Measurements from ENCODE around the gene LIN7A.

The LIN7A gene, protein sequence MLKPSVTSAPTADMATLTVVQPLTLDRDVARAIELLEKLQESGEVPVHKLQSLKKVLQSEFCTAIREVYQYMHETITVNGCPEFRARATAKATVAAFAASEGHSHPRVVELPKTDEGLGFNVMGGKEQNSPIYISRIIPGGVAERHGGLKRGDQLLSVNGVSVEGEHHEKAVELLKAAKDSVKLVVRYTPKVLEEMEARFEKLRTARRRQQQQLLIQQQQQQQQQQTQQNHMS

DNA sequence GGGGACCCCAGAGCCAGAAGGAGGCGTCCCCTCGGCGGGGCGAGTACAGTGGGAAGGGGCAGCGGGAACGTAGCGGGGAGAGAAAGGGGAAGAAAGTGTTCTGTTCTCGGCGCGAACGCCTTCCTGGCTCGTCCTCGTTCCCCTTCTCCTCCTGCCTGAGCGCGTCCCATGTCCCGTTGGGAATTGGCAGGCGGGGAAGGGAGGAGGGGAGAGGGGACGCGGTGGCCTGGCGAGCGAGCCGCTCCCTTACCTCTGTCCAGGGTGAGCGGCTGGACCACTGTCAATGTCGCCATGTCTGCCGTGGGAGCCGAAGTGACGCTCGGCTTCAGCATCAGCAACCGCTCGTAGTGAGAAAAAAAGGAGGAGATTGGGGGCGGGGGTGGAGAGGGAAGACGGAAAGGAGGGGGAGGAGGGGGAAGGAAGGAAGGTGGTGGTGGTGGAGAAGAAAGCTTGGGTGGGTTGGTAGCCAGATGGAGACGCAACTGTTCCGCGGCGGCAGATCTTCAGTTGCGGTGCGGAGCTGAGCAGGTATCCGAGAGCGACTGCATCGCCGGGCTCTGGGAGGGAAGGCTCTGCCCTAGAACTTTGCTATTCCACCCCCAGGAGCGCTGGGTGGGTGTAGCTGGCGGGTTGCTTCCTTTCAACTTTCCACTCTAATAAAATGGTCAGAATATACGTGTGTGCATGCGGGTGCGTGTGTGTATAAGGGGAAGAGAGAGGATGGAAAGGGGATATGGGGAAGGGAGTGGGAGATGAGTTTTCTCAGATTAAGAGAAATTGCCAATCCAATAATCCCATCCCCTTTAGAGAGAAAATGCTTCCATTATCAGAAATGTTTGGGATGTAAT lies at the start of gene LIN7A:
TSS of gene LIN7A (minus strand) at position 544 of the 848 bp plus-strand sequence. CDS start at position 332, 212 bp downstream.
- Histone ChIP-seq H3K9me3 (ENCODE audit: control insufficient read depth, low read length) (no peaks in the 10 kb centered on the region), H3K27me3 (ENCODE audit: control insufficient read depth, insufficient read depth, low read length) (peaks cover 37% of the 10 kb centered on the region), H3K36me3 (ENCODE audit: control insufficient read depth, insufficient read depth, low read length) (no peaks in the 10 kb centered on the region), H3K4me3 (ENCODE audit: low read length) (peak within 1 kb of the TSS; percentile 60), H3K9ac (ENCODE audit: low read length) (peak within 1 kb of the TSS; percentile 43), H3K4me1 (ENCODE audit: control insufficient read depth, insufficient read depth, low read length) (no peaks in the 10 kb centered on the region)

DNA sequence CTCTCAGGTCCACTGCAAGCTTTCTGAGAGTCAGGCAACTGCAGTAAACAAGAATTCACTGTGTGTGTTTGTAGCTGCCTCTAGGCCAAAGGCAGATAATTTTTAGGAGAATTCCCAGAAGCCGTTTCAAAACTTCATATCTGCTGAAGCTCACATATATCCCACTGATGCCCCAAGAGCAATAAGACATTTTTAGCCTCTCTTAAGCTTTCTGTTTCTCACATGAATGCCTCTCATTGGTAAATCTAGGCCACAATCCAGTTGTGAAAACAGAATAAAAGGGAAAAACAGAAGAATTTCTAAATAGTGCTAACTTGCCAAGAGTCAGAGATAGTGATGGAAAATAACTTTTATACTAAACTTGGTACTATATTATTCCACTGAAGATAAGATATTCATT lies 48.5 kb upstream of the LIN7A start:
- Histone ChIP-seq H3K4me1 (ENCODE audit: control insufficient read depth, insufficient read depth, low read length) (peaks cover 4% of the 10 kb centered on the region), H3K27me3 (ENCODE audit: control insufficient read depth, insufficient read depth, low read length) (no peaks in the 10 kb centered on the region), H3K9ac (ENCODE audit: low read length) (no peak overlapping the region), H3K36me3 (ENCODE audit: control insufficient read depth, insufficient read depth, low read length) (no peaks in the 10 kb centered on the region), H3K4me3 (ENCODE audit: low read length) (no peak overlapping the region), H3K9me3 (ENCODE audit: control insufficient read depth, low read length) (no peaks in the 10 kb centered on the region)

DNA sequence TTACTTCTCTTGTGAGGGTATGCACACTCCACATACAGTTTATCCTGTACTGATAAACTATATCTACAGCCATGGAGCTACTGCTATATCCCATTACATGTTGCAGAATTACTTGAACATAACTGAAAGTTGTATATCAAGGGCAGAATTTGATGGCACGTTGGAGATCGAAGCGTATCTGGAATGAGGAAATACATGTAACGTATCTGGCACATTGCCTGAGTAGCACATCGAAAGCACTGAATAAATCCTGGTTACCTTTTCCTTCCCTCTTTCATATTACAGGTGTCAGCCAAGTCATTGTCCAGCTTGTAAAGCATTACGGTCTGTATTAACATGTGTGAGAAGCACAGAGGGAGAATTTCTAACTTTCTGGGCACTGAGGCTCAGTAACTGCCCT lies 42.1 kb upstream of the LIN7A start:
- Histone ChIP-seq H3K4me3 (ENCODE audit: low read length) (no peak overlapping the region), H3K27me3 (ENCODE audit: control insufficient read depth, insufficient read depth, low read length) (no peaks in the 10 kb centered on the region), H3K9ac (ENCODE audit: low read length) (no peak overlapping the region), H3K36me3 (ENCODE audit: control insufficient read depth, insufficient read depth, low read length) (no peaks in the 10 kb centered on the region), H3K4me1 (ENCODE audit: control insufficient read depth, insufficient read depth, low read length) (no peaks in the 10 kb centered on the region), H3K9me3 (ENCODE audit: control insufficient read depth, low read length) (no peaks in the 10 kb centered on the region)

DNA sequence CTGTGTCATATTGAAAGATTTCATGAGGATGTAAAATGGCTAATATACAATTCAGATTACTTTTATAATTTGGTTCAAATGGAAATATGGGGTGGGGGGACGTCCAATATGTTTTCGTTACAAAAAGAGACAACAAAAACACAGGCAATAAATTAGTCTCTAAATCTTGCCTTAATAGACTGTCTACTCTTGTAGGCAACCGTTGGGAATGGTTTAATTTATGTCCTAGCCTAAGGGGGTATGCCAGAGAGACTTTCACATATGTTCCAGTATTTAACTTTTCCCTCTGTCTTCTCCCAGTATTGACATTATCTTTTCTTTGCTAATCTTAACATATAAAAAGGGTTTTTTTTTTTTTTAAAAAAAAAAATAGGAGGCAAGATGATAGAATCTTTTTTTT lies 41.5 kb upstream of the LIN7A start:
- H3K4me3 ChIP-seq (ENCODE audit: low read length): no peak overlapping the region
- H3K9me3 ChIP-seq (ENCODE audit: control insufficient read depth, low read length): no peaks in the 10 kb centered on the region
- H3K9ac ChIP-seq (ENCODE audit: low read length): no peak overlapping the region

DNA sequence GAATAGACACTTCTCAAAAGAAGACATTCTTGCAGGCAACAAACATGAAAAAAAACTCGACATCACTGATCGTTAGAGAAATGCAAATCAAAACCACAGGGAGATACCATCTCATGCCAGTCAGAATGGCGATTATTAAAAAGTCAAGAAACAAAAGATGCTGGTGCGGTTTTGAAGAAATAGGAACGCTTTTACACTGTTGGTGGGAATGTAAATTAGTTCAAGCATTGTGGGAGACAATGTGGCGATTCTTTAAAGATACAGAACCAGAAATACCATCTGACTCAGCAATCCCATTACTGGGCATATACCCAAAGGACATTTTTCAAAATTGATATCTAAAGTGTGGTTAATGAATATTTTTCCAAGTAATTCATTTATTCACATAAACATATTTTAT lies 39.6 kb upstream of the LIN7A start:
- Histone ChIP-seq H3K4me3 (ENCODE audit: low read length) (no peak overlapping the region), H3K4me1 (ENCODE audit: control insufficient read depth, insufficient read depth, low read length) (no peaks in the 10 kb centered on the region), H3K27me3 (ENCODE audit: control insufficient read depth, insufficient read depth, low read length) (no peaks in the 10 kb centered on the region), H3K9ac (ENCODE audit: low read length) (no peak overlapping the region), H3K9me3 (ENCODE audit: control insufficient read depth, low read length) (no peaks in the 10 kb centered on the region), H3K36me3 (ENCODE audit: control insufficient read depth, insufficient read depth, low read length) (no peaks in the 10 kb centered on the region)

More for the DNA sequence above, 41.5 kb upstream of the LIN7A start:
- Histone ChIP-seq H3K4me1 (ENCODE audit: control insufficient read depth, insufficient read depth, low read length) (no peaks in the 10 kb centered on the region), H3K27me3 (ENCODE audit: control insufficient read depth, insufficient read depth, low read length) (no peaks in the 10 kb centered on the region), H3K36me3 (ENCODE audit: control insufficient read depth, insufficient read depth, low read length) (no peaks in the 10 kb centered on the region)

- H3K9ac ChIP-seq (ENCODE audit: low read length): no peak overlapping the region
- no peaks in the 10 kb centered on the region for H3K27me3 ChIP-seq (ENCODE audit: control insufficient read depth, insufficient read depth, low read length)
- no peaks in the 10 kb centered on the region for H3K4me1 ChIP-seq (ENCODE audit: control insufficient read depth, insufficient read depth, low read length)
- no peak overlapping the region for H3K4me3 ChIP-seq (ENCODE audit: low read length)
- no peaks in the 10 kb centered on the region for H3K9me3 ChIP-seq (ENCODE audit: control insufficient read depth, low read length)
- H3K36me3 ChIP-seq (ENCODE audit: control insufficient read depth, insufficient read depth, low read length): no peaks in the 10 kb centered on the region
Measured at GRCh38 chr12:80968326-80968725, 30.6 kb upstream of the LIN7A start.

DNA sequence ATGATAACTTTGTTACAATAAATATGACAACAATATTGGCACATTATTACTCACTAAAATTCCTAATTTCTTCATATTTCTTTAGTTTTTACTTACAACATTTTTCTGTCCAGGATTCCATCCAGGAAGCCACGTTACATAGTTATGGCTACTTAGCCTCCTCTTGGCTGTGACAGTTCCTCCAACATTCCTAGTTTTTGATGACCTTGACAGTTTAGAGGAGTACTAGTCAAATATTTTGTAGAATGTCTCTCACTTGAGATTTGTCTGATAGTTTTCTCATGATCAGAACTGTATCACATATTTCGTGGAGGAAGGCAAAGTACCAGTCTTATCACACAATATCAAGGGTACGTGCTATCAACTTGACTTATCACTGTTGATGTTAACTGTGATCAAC lies 29.8 kb upstream of the LIN7A start:
- no peaks in the 10 kb centered on the region for H3K4me1 ChIP-seq (ENCODE audit: control insufficient read depth, insufficient read depth, low read length)
- H3K36me3 ChIP-seq (ENCODE audit: control insufficient read depth, insufficient read depth, low read length): no peaks in the 10 kb centered on the region
- no peak overlapping the region for H3K9ac ChIP-seq (ENCODE audit: low read length)
- no peak overlapping the region for H3K4me3 ChIP-seq (ENCODE audit: low read length)
- no peaks in the 10 kb centered on the region for H3K9me3 ChIP-seq (ENCODE audit: control insufficient read depth, low read length)
- H3K27me3 ChIP-seq (ENCODE audit: control insufficient read depth, insufficient read depth, low read length): no peaks in the 10 kb centered on the region

DNA sequence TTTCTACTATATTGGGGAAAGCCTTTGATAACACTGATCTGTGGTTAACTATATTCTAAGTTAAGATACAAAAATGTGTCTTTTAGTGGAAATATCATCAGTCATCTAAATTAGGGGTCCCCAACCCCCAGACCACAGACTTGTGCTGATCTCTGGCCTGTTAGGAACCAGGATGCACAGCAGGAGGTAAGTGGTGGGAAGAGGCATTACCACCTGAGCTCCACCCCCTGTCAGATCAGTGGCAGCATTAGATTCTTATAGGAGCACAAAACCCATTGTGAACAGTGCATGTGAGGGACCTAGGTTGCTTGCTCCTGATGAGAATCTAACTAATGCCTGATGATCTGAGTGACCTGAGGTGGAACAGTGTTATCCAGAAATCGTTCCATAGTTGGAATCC lies 28.3 kb upstream of the LIN7A start:
- Histone ChIP-seq H3K36me3 (ENCODE audit: control insufficient read depth, insufficient read depth, low read length) (no peaks in the 10 kb centered on the region), H3K27me3 (ENCODE audit: control insufficient read depth, insufficient read depth, low read length) (no peaks in the 10 kb centered on the region), H3K9me3 (ENCODE audit: control insufficient read depth, low read length) (no peaks in the 10 kb centered on the region), H3K9ac (ENCODE audit: low read length) (no peak overlapping the region), H3K4me3 (ENCODE audit: low read length) (no peak overlapping the region), H3K4me1 (ENCODE audit: control insufficient read depth, insufficient read depth, low read length) (no peaks in the 10 kb centered on the region)

- Histone ChIP-seq H3K27me3 (ENCODE audit: control insufficient read depth, insufficient read depth, low read length) (no peaks in the 10 kb centered on the region), H3K4me1 (ENCODE audit: control insufficient read depth, insufficient read depth, low read length) (no peaks in the 10 kb centered on the region), H3K36me3 (ENCODE audit: control insufficient read depth, insufficient read depth, low read length) (no peaks in the 10 kb centered on the region), H3K4me3 (ENCODE audit: low read length) (no peak overlapping the region), H3K9ac (ENCODE audit: low read length) (no peak overlapping the region), H3K9me3 (ENCODE audit: control insufficient read depth, low read length) (no peaks in the 10 kb centered on the region)
Measured at GRCh38 chr12:80958162-80958561, 20.4 kb upstream of the LIN7A start.

DNA sequence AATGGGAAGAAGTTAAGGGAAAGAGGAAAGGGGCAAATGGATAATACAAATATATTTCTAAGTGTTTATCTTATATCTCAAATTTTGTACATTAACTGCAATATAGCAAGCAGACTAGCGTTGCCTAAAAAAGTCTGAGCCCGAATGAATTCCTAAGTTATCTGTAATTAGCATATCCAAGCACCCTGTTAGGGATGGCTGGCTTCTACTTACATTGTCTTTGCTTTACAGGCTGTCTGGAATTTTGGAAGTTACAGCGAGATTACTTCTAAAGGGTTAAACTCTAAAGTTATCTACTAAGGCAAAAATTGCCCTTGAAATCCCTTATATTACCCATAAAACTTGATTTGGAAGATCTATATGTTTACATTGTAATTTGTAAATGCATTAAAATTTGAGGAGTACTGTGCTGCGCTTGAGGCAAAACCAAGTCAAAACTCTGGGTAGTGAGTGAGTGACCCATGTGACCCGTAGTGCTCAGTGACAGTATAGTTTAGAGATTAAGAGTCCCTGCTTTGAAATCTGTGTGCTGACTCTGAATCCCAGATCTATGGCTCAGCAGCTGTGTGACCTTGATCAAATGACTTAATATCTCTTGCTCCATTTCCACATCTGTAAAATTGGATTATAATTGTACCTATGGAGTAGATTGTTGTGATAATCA lies 17.3 kb upstream of the LIN7A start:
- Histone ChIP-seq H3K4me3 (ENCODE audit: low read length) (no peak overlapping the region), H3K4me1 (ENCODE audit: control insufficient read depth, insufficient read depth, low read length) (no peaks in the 10 kb centered on the region), H3K9ac (ENCODE audit: low read length) (no peak overlapping the region), H3K9me3 (ENCODE audit: control insufficient read depth, low read length) (no peaks in the 10 kb centered on the region), H3K27me3 (ENCODE audit: control insufficient read depth, insufficient read depth, low read length) (no peaks in the 10 kb centered on the region), H3K36me3 (ENCODE audit: control insufficient read depth, insufficient read depth, low read length) (no peaks in the 10 kb centered on the region)

DNA sequence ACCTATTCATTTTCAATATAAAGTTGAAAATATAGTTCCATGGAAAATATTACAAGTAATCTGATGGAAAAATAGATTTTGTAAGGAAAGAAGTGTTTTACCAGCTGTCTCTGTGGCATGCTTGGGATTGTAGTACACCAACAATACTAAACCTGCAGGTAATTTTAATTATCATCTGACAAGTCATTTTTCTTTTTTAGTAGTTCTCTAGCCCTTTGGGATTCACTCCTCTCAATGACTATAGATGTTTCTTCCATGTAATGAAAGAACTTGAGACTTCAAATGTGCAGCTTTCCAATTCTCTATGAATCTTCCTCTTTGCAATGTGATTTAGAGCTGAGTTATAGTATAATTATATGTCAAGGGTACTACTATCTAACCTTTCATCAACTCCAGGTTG lies 14.7 kb upstream of the LIN7A start:
- Histone ChIP-seq H3K4me3 (ENCODE audit: low read length) (no peak overlapping the region), H3K27me3 (ENCODE audit: control insufficient read depth, insufficient read depth, low read length) (no peaks in the 10 kb centered on the region), H3K9me3 (ENCODE audit: control insufficient read depth, low read length) (no peaks in the 10 kb centered on the region), H3K36me3 (ENCODE audit: control insufficient read depth, insufficient read depth, low read length) (no peaks in the 10 kb centered on the region), H3K9ac (ENCODE audit: low read length) (no peak overlapping the region), H3K4me1 (ENCODE audit: control insufficient read depth, insufficient read depth, low read length) (no peaks in the 10 kb centered on the region)

DNA sequence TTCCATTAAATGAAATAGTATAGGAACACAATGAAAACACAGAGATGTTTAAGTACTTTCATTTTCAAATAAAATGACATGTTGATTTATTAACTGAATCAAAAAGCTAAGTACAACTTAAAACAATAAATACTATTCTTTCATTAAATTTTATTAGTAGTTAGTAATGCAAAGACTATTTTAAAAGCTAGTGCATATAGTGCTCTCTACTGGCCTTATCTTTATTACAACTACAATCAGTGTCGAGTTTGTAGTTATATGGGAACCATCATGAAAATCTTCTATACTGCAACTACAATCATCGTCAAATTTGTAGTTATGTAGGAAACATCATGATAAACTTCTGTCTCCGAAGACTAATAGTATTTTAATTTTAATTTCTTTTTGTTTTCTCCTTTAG lies 8.9 kb upstream of the LIN7A start:
- Histone ChIP-seq H3K27me3 (ENCODE audit: control insufficient read depth, insufficient read depth, low read length) (no peaks in the 10 kb centered on the region), H3K4me1 (ENCODE audit: control insufficient read depth, insufficient read depth, low read length) (no peaks in the 10 kb centered on the region), H3K9ac (ENCODE audit: low read length) (no peak overlapping the region), H3K9me3 (ENCODE audit: control insufficient read depth, low read length) (no peaks in the 10 kb centered on the region), H3K36me3 (ENCODE audit: control insufficient read depth, insufficient read depth, low read length) (no peaks in the 10 kb centered on the region), H3K4me3 (ENCODE audit: low read length) (no peak overlapping the region)

All from mucosa of stomach (tissue), 1 donor.